Epidermal melanocyte (primary cell): ENCODE data around the gene USP35.

ENCODE experiments used
- DNase-seq: peaks from one replicate; pipeline ENCODE4 v3.0.0; 2011; ENCODE audit warnings: low spot score; ENCODE audit not compliant: insufficient read length

The USP35 gene

GRCh38 chr11:78195917-78196560 lies 7.3 kb downstream of the USP35 start:
- no peak for DNase-seq

GRCh38 chr11:78196661-78197091 lies 8.0 kb downstream of the USP35 start:
- no peak for DNase-seq

GRCh38 chr11:78197816-78198215 lies 9.1 kb downstream of the USP35 start:
- no peak for DNase-seq

GRCh38 chr11:78199015-78199652 lies 10.4 kb downstream of the USP35 start:
- DNase-seq, result no peak

- DNase-seq, result no peak
Observed at GRCh38 chr11:78199653-78200015, 10.9 kb downstream of the USP35 start.

- no peak for DNase-seq
Observed at GRCh38 chr11:78200061-78200460, 11.3 kb downstream of the USP35 start.

- no peak for DNase-seq
Observed at GRCh38 chr11:78200553-78200952, 11.8 kb downstream of the USP35 start.

- peak; percentile 76 for DNase-seq
Observed at GRCh38 chr11:78201096-78201818, 12.5 kb downstream of the USP35 start.

- no peak for DNase-seq
Observed at GRCh38 chr11:78202733-78203167, 14.0 kb downstream of the USP35 start.

GRCh38 chr11:78203184-78203583 lies 14.5 kb downstream of the USP35 start:
- no peak for DNase-seq

GRCh38 chr11:78205256-78205655 lies 16.5 kb downstream of the USP35 start:
- DNase-seq, result no peak

- DNase-seq, result no peak
Observed at GRCh38 chr11:78205691-78206090, 17.0 kb downstream of the USP35 start.

- DNase-seq, result no peak
Observed at GRCh38 chr11:78207532-78208256, 19.0 kb downstream of the USP35 start.

GRCh38 chr11:78208257-78209165 lies 19.8 kb downstream of the USP35 start:
- DNase-seq, result no peak

- no peak for DNase-seq
Observed at GRCh38 chr11:78209478-78209877, 20.8 kb downstream of the USP35 start.

- no peak for DNase-seq
Observed at GRCh38 chr11:78210000-78210608, 21.4 kb downstream of the USP35 start.

GRCh38 chr11:78211565-78211964 lies 22.8 kb downstream of the USP35 start:
- DNase-seq, result no peak

GRCh38 chr11:78212586-78213371 lies 24.1 kb downstream of the USP35 start:
- no peak for DNase-seq

GRCh38 chr11:78213526-78214330 lies 25.0 kb downstream of the USP35 start:
- DNase-seq, result no peak
